Keratinocyte (primary cell): ENCODE data around the gene HIRA. TPM values are rescaled to one million over a fixed set of nuclear protein-coding genes. Genes with fewer than 3 reads are reported as not detected.

Experiments used
- DNase-seq: peaks from one replicate; pipeline ENCODE4 v3.0.0-alpha.2; 2011; ENCODE audit warnings: low read depth, missing footprints, low spot score
- FAIRE-seq: peaks from 2 replicates; lab custom pipeline; 2011; peaks lifted over from hg19 to GRCh38; lab: Jason Lieb, UNC
- H2AFZ ChIP-seq: 2 replicates; pipeline ENCODE4 v1.6.0; 2012; ENCODE audit warnings: low read length, control low read depth, inconsistent platforms; ENCODE audit not compliant: control insufficient read depth
- H3K27ac ChIP-seq: 2 replicates; pipeline ENCODE4 v1.5.1; 2011; ENCODE audit warnings: low read length; ENCODE audit not compliant: control insufficient read depth, insufficient read depth
- H3K27me3 ChIP-seq: 3 replicates; pipeline ENCODE4 v1.6.0; 2011; ENCODE audit warnings: low read length; ENCODE audit not compliant: control insufficient read depth, insufficient read depth; ENCODE audit errors: extremely low read depth
- H3K36me3 ChIP-seq, 2 experiments: 2 replicates in 1 of 2; 3 replicates in 1 of 2; pipeline ENCODE4 v1.5.1; 2011; ENCODE audit warnings: low read length in 2 of 2, mild to moderate bottlenecking in 1 of 2; ENCODE audit not compliant: control insufficient read depth in 2 of 2, insufficient read depth in 2 of 2; ENCODE audit errors: extremely low read depth in 1 of 2
- H3K4me1 ChIP-seq: 3 replicates; pipeline ENCODE4 v1.5.1; 2011; ENCODE audit warnings: low read length; ENCODE audit not compliant: control insufficient read depth, insufficient read depth; ENCODE audit errors: extremely low read depth
- H3K4me2 ChIP-seq: 3 replicates; pipeline ENCODE4 v1.6.0; 2011; ENCODE audit warnings: low read depth, low read length; ENCODE audit not compliant: control insufficient read depth, insufficient read depth; ENCODE audit errors: extremely low read depth
- H3K4me3 ChIP-seq, 3 experiments: fragments of 200-600 bp in 1 of 3; sonication (generic) in 1 of 3; 2 replicates in 2 of 3; 3 replicates in 1 of 3; pipeline ENCODE4 v1.5.1; 2011 to 2016; ENCODE audit warnings: low read length in 3 of 3, mild to moderate bottlenecking in 3 of 3, control low read depth in 2 of 3, inconsistent platforms in 1 of 3, low read depth in 1 of 3, mixed read lengths in 1 of 3, mixed run types in 1 of 3, moderate library complexity in 1 of 3; ENCODE audit not compliant: control insufficient read depth in 2 of 3, insufficient read depth in 2 of 3; ENCODE audit errors: extremely low read depth in 1 of 3
- H3K79me2 ChIP-seq: 2 replicates; pipeline ENCODE4 v1.6.0; 2012; ENCODE audit warnings: low read length; ENCODE audit not compliant: control insufficient read depth, insufficient read depth
- H3K9ac ChIP-seq: 3 replicates; pipeline ENCODE4 v1.6.0; 2011; ENCODE audit warnings: low read length; ENCODE audit not compliant: control insufficient read depth, insufficient read depth; ENCODE audit errors: extremely low read depth
- H3K9me1 ChIP-seq: 3 replicates; pipeline ENCODE4 v1.6.0; 2011; ENCODE audit warnings: low read length; ENCODE audit not compliant: control insufficient read depth, insufficient read depth; ENCODE audit errors: extremely low read depth
- H3K9me3 ChIP-seq: 2 replicates; pipeline ENCODE4 v1.5.1; 2012; ENCODE audit warnings: low read depth, low read length; ENCODE audit not compliant: control insufficient read depth
- H4K20me1 ChIP-seq: 3 replicates; pipeline ENCODE4 v1.6.0; 2011; ENCODE audit warnings: low read length; ENCODE audit not compliant: control insufficient read depth, insufficient read depth; ENCODE audit errors: extremely low read depth
- EZH2 ChIP-seq: IDR thresholded peaks from one replicate; pipeline ENCODE4 v1.6.1; 2012; ENCODE audit warnings: inconsistent platforms, mild to moderate bottlenecking, low read length, moderate library complexity
- dilution Hi-C: fragments of 300-500 bp; cut with MboI; formaldehyde crosslinking; loops from one replicate; pipeline ENCODE4 v1.7.0; 2020; ENCODE audit warnings: low sequenced_read_pairs; ENCODE audit not compliant: extremely low pct_ligation_motif_present
- polyA plus RNA-seq, 5 experiments: library from polyadenylated mRNA; depleted of rRNA in 3 of 5; stranded (reverse) in 3 of 5; stranded (forward) in 1 of 5; unstranded in 1 of 5; fragments of >200 nt; gene quantifications; 1 replicate in 1 of 5; 2 replicates in 3 of 5; 3 replicates in 1 of 5; pipeline versions ENCODE4 v1.2.1 to v1.2.3, GENCODE V29; 2011 to 2012; ENCODE audit warnings: missing spikeins in 2 of 5, low read depth in 1 of 5, low replicate concordance in 1 of 5
- TF ChIP-seq, protein P1 (sequence below), 3 experiments: IDR thresholded peaks in 1 of 3; conservative IDR thresholded peaks in 1 of 3; optimal IDR thresholded peaks in 1 of 3; 2 replicates in 2 of 3; 3 replicates in 1 of 3; pipeline versions ENCODE3 to v1.5.1; 2011; ENCODE audit warnings: low read length in 3 of 3, mild to moderate bottlenecking in 3 of 3, moderate library complexity in 2 of 3, control low read depth in 1 of 3, inconsistent platforms in 1 of 3; ENCODE audit not compliant: insufficient read depth in 2 of 3; ENCODE audit errors: extremely low read depth in 1 of 3

HIRA gene
- polyA plus RNA-seq, 1 donor (not counting 4 experiments of a cell fraction or from before 2014, with no cell fraction given): 16.7 TPM

DNA sequence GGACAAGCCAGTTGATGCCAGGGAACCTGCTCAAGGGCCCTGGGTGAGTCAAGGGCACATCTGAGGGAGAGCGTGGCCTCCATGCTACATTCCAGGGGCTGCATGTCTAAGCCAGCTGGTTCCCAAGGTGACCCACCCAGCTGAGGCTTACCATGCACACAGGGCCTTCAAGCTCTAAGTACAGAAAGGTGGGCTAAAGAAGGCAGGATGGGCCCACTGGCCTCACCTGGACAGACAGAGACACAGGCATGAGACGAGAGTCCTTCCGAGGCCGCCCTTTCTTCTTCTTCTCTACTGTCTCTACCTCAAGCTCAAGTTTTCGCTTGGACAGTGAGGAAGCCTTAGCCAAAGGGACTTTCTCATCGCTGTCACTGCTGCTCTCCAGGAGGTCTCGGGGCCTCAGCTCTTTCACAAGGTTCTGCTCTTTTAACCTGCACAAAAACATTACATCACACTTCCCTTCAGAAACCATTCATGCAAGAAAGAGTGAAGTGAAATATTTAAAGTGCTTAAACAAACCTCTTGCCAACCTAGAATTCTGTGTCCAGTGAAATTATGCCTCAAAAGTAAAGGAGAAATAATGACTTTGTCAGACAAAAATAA is 69.9 kb downstream of the HIRA start:
- DNase-seq: no peak
- no peaks in the 10 kb centered on the region for H3K27me3 ChIP-seq
- H3K9me3 ChIP-seq: no peaks in the 10 kb centered on the region
- no peaks in the 10 kb centered on the region for H3K79me2 ChIP-seq
- H2AFZ ChIP-seq: no peak overlapping the region
- H3K4me1 ChIP-seq: no peaks in the 10 kb centered on the region
- no peak for FAIRE-seq
- H3K4me3 ChIP-seq: no peak overlapping the region
- TF ChIP-seq, protein P1, sequence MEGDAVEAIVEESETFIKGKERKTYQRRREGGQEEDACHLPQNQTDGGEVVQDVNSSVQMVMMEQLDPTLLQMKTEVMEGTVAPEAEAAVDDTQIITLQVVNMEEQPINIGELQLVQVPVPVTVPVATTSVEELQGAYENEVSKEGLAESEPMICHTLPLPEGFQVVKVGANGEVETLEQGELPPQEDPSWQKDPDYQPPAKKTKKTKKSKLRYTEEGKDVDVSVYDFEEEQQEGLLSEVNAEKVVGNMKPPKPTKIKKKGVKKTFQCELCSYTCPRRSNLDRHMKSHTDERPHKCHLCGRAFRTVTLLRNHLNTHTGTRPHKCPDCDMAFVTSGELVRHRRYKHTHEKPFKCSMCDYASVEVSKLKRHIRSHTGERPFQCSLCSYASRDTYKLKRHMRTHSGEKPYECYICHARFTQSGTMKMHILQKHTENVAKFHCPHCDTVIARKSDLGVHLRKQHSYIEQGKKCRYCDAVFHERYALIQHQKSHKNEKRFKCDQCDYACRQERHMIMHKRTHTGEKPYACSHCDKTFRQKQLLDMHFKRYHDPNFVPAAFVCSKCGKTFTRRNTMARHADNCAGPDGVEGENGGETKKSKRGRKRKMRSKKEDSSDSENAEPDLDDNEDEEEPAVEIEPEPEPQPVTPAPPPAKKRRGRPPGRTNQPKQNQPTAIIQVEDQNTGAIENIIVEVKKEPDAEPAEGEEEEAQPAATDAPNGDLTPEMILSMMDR (optimal IDR thresholded peaks at IDR 0.05 in 1 of 3, IDR thresholded peaks at IDR 0.05 in 1 of 3, conservative IDR thresholded peaks at IDR 0.05 in 1 of 3; ENCODE audit: extremely low read depth in 1 of 3, insufficient read depth in 2 of 3, low read length in 3 of 3): no peak
- no peak for TF ChIP-seq EZH2
- dilution Hi-C loops: no loop called here
- no peak overlapping the region for H3K27ac ChIP-seq
- no peak overlapping the region for H3K4me2 ChIP-seq
- H4K20me1 ChIP-seq: no peaks in the 10 kb centered on the region
- H3K36me3 ChIP-seq: peaks cover 30 to 38% of the 10 kb centered on the region in 2 experiments
- no peaks in the 10 kb centered on the region for H3K9me1 ChIP-seq
- H3K9ac ChIP-seq: no peak overlapping the region

- Histone ChIP-seq H3K4me1 (no peaks in the 10 kb centered on the region), H3K36me3 (peaks cover 37 to 45% of the 10 kb centered on the region in 2 experiments), H3K9ac (no peak overlapping the region), H3K27me3 (no peaks in the 10 kb centered on the region), H2AFZ (no peak overlapping the region), H3K9me3 (no peaks in the 10 kb centered on the region), H3K9me1 (no peaks in the 10 kb centered on the region), H3K79me2 (no peaks in the 10 kb centered on the region), H4K20me1 (no peaks in the 10 kb centered on the region), H3K27ac (no peak overlapping the region), H3K4me2 (no peak overlapping the region), H3K4me3 (no peak overlapping the region)
- dilution Hi-C loops: no loop called here
- TF ChIP-seq, protein P1 (optimal IDR thresholded peaks at IDR 0.05 in 1 of 3, IDR thresholded peaks at IDR 0.05 in 1 of 3, conservative IDR thresholded peaks at IDR 0.05 in 1 of 3; ENCODE audit: extremely low read depth in 1 of 3, insufficient read depth in 2 of 3, low read length in 3 of 3): no peak
- no peak for TF ChIP-seq EZH2
- DNase-seq (no peak), FAIRE-seq (no peak)
Measured at GRCh38 chr22:19360862-19361261, 70.7 kb downstream of the HIRA start.
